ENCODE results near the gene AKAP17A. TPM values are rescaled to one million over a fixed set of nuclear protein-coding genes. Genes with fewer than 3 reads are reported as not detected.
A peak's percentile ranks its signal among the peaks of the same experiment; 100 is the strongest.

Gene AKAP17A
- total RNA-seq, 1 donor from 2014 or later: 34.3 TPM

GRCh38 chrX:1602299-1602698 is 10.9 kb downstream of the AKAP17A start:
- DNase-seq (ENCODE audit: low spot score): no peak
- no peak overlapping the region for H3K4me3 Mint-ChIP-seq (ENCODE audit: unreplicated experiment)
- no peaks in the 10 kb centered on the region for H3K27me3 Mint-ChIP-seq (ENCODE audit: low read depth)
- no peak overlapping the region for H3K27ac Mint-ChIP-seq (ENCODE audit: unreplicated experiment)
- no peaks in the 10 kb centered on the region for H3K4me1 Mint-ChIP-seq (ENCODE audit: low read depth)
- H3K9me3 Mint-ChIP-seq (ENCODE audit: low read depth): no peaks in the 10 kb centered on the region
- TF ChIP-seq CTCF (IDR thresholded peaks at IDR 0.05): no peak
- H3K36me3 Mint-ChIP-seq (ENCODE audit: low read depth): peaks cover 36% of the 10 kb centered on the region

- Mint-ChIP-seq H3K4me3 (ENCODE audit: unreplicated experiment) (no peak overlapping the region), H3K27me3 (ENCODE audit: low read depth) (no peaks in the 10 kb centered on the region), H3K4me1 (ENCODE audit: low read depth) (no peaks in the 10 kb centered on the region), H3K36me3 (ENCODE audit: low read depth) (peaks cover 22% of the 10 kb centered on the region), H3K27ac (ENCODE audit: unreplicated experiment) (no peak overlapping the region), H3K9me3 (ENCODE audit: low read depth) (no peaks in the 10 kb centered on the region)
- no peak for TF ChIP-seq CTCF (IDR thresholded peaks at IDR 0.05)
- peak; percentile 20 for DNase-seq (ENCODE audit: low spot score)
Measured at GRCh38 chrX:1606496-1606895, 15.1 kb downstream of the AKAP17A start.

GRCh38 chrX:1609311-1609710 is 17.9 kb downstream of the AKAP17A start:
- H3K4me3 Mint-ChIP-seq (ENCODE audit: unreplicated experiment): no peak overlapping the region
- no peak for TF ChIP-seq CTCF (IDR thresholded peaks at IDR 0.05)
- no peak for DNase-seq (ENCODE audit: low spot score)
- no peaks in the 10 kb centered on the region for H3K4me1 Mint-ChIP-seq (ENCODE audit: low read depth)
- H3K9me3 Mint-ChIP-seq (ENCODE audit: low read depth): no peaks in the 10 kb centered on the region
- H3K27ac Mint-ChIP-seq (ENCODE audit: unreplicated experiment): no peak overlapping the region
- peaks cover 3% of the 10 kb centered on the region for H3K36me3 Mint-ChIP-seq (ENCODE audit: low read depth)
- no peaks in the 10 kb centered on the region for H3K27me3 Mint-ChIP-seq (ENCODE audit: low read depth)

DNA sequence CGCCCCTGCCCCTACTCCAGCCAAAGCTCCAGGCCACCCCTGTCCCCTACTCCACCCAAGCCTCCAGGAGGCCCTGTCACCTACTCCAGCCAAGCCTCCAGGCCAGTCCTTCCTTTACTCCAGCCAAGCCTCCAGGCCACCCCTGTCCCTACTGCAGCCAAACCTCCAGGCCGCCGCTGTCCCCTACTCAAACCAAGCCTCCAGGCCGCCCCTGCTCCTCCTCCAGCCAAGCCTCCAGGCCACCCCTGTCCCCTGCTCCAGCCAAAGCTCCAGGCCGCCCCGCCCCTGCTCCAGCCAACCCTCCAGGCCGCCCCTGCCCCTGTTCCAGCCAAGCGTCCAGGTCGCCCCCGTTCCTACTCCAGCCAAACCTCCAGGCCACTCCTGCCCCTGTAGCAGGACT is 18.4 kb downstream of the AKAP17A start:
- H3K27ac Mint-ChIP-seq (ENCODE audit: unreplicated experiment): no peak overlapping the region

DNA sequence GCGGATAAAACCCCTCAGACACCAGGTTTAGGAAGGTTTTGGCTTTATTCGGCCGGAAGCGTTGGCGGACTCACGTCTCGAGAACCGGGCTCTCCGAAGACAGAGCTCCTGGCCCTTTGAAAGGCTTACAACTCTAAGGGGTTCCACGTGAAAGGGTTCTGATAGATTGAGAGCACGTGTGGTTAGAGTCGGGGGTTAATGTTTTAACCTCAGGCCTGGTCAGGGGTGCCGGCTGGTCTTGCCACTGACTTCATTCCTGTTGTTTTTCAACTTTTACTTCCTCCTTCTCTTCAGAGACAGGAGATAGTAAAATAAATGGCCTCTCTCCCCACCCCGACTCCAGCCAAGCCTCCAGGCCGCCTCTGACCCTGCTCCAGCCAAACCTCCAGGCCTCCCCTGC is 18.8 kb downstream of the AKAP17A start:
- no peak for TF ChIP-seq CTCF (IDR thresholded peaks at IDR 0.05)
- no peak for DNase-seq (ENCODE audit: low spot score)
- Mint-ChIP-seq H3K36me3 (ENCODE audit: low read depth) (no peaks in the 10 kb centered on the region), H3K27ac (ENCODE audit: unreplicated experiment) (no peak overlapping the region), H3K9me3 (ENCODE audit: low read depth) (no peaks in the 10 kb centered on the region), H3K4me1 (ENCODE audit: low read depth) (no peaks in the 10 kb centered on the region), H3K27me3 (ENCODE audit: low read depth) (no peaks in the 10 kb centered on the region), H3K4me3 (ENCODE audit: unreplicated experiment) (no peak overlapping the region)

More for the DNA sequence above, 18.4 kb downstream of the AKAP17A start:
- no peaks in the 10 kb centered on the region for H3K4me1 Mint-ChIP-seq (ENCODE audit: low read depth)
- H3K36me3 Mint-ChIP-seq (ENCODE audit: low read depth): peaks cover 2% of the 10 kb centered on the region
- no peaks in the 10 kb centered on the region for H3K9me3 Mint-ChIP-seq (ENCODE audit: low read depth)
- DNase-seq (ENCODE audit: low spot score): no peak
- no peak for TF ChIP-seq CTCF (IDR thresholded peaks at IDR 0.05)
- no peak overlapping the region for H3K4me3 Mint-ChIP-seq (ENCODE audit: unreplicated experiment)
- no peaks in the 10 kb centered on the region for H3K27me3 Mint-ChIP-seq (ENCODE audit: low read depth)

All from chondrocyte (in vitro differentiated cells).